Transverse colon (tissue), 4 donors: Measurements from ENCODE around the gene PAFAH1B2. TPM values are rescaled to one million over a fixed set of nuclear protein-coding genes. Genes with fewer than 3 reads are reported as not detected.

Source experiments
- DNase-seq: peaks from one replicate; pipeline ENCODE4 v3.0.0-alpha.2; 2019
- H3K27ac ChIP-seq, 4 donors: fragments of 200-600 bp; sonication (generic); 2 replicates each; pipeline ENCODE4 v1.5.1; 2016 to 2018; ENCODE audit warnings: inconsistent platforms in 4 of 4
- H3K27me3 ChIP-seq: fragments of 200-600 bp; sonication (generic); 2 replicates; pipeline ENCODE4 v1.5.1; 2017; ENCODE audit warnings: inconsistent platforms
- H3K36me3 ChIP-seq, 4 donors: fragments of 200-600 bp; sonication (generic); 2 replicates each; pipeline ENCODE4 v1.5.1; 2017 to 2019; ENCODE audit warnings: inconsistent platforms in 4 of 4
- H3K4me1 ChIP-seq, 4 donors: fragments of 200-600 bp; sonication (generic); 2 replicates each; pipeline ENCODE4 v1.5.1; 2017 to 2020; ENCODE audit warnings: inconsistent platforms in 4 of 4
- H3K4me3 ChIP-seq, 4 donors: fragments of 200-600 bp; sonication (generic); 1 replicate in 1 of 4; 2 replicates in 3 of 4; pipeline versions ENCODE4 v1.5.1 to v1.6.1; 2017 to 2019; ENCODE audit warnings: inconsistent platforms in 4 of 4
- H3K9me3 ChIP-seq, 2 donors: fragments of 200-600 bp; sonication (generic); 2 replicates each; pipeline ENCODE4 v1.5.1; 2017 to 2019; ENCODE audit warnings: inconsistent platforms in 2 of 2
- EP300 ChIP-seq: sonication (generic); formaldehyde crosslinking; IDR thresholded peaks from one replicate; pipeline ENCODE4 v1.6.1; 2017; ENCODE audit warnings: antibody characterized with exemption, low read depth
- POLR2A ChIP-seq: fragments of 450-650 bp; IDR thresholded peaks from one replicate; pipeline ENCODE4 v1.6.1; 2016; ENCODE audit warnings: antibody characterized with exemption, mild to moderate bottlenecking, moderate library complexity
- POLR2AphosphoS5 ChIP-seq, 3 donors: sonication (generic); formaldehyde crosslinking; IDR thresholded peaks; one replicate each; pipeline ENCODE4 v1.6.1; 2016; ENCODE audit warnings: antibody characterized with exemption in 3 of 3
- WGBS, 2 donors: methylation state at CpG; one replicate each; pipeline ENCODE4 v1.1.5; 2018; ENCODE audit warnings: low coverage in 1 of 2; 5-methylcytosine and 5-hydroxymethylcytosine counted together
- in situ Hi-C, 4 donors: fragments of 200-750 bp; cut with MboI; loops; one replicate each; pipeline versions ENCODE4 v1.15.0 to v1.15.1; 2017; ENCODE audit warnings: low sequenced_read_pairs in 3 of 4, low pct_ligation_motif_present in 1 of 4, low pct_unique_long_range_greater_than_20kb in 1 of 4
- intact Hi-C: fragments of 100-400 bp; cut with DNase I; formaldehyde crosslinking; loops from one replicate; pipeline ENCODE4 v1.15.1; 2023; ENCODE audit warnings: low total_unique reads
- total RNA-seq, 4 donors: library from RNA; depleted of rRNA; stranded (reverse); fragments of >200 nt; gene quantifications; one replicate each; pipeline ENCODE4 v1.1.0, GENCODE V29; 2016
- TF ChIP-seq, protein P1 (sequence below), 5 experiments: fragments of 200-600 bp in 3 of 5; fragments of 450-650 bp in 2 of 5; sonication (generic) in 3 of 5; IDR thresholded peaks; 1 replicate in 2 of 5; 2 replicates in 3 of 5; pipeline ENCODE4 v1.5.1; 2016 to 2017; ENCODE audit warnings: antibody characterized with exemption in 5 of 5, inconsistent platforms in 3 of 5, mild to moderate bottlenecking in 2 of 5, moderate library complexity in 1 of 5

Gene PAFAH1B2
- total RNA-seq, 4 donors from 2014 or later: 18.1 to 90.8 (median 78.3) TPM

DNA sequence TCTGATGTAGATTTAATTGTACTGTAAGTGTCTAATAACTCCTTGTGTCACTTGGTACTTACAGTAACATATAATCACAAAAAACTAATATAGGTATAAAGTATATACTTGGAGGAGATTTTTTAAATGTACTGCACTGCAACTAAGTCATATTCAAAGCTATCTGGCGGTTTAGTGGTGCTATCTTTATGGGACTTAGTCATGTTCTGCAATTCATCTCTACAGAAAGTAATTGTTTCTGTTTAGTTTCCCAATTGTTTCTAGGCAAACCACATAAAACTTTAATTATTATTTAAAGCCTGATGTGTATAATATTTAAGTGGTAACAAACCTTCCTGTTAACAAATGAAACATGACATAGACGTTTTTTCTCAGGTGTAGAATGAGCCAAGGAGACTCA is 8.0 kb downstream of the PAFAH1B2 start:
- 41 to 48% methylated on average over 2 of the region's 2 CpGs for WGBS, 2 donors
- Histone ChIP-seq H3K4me1 (peaks cover 10 to 49% (median 19%) of the 10 kb centered on the region in 4 donors), H3K9me3 (no peaks in the 10 kb centered on the region), H3K4me3 (no peak overlapping the region), H3K36me3 (peaks cover 0 to 12% (median 4%) of the 10 kb centered on the region in 4 donors), H3K27ac (no peak overlapping the region), H3K27me3 (no peaks in the 10 kb centered on the region)
- no peak for DNase-seq
- in situ Hi-C loops: no loop called here
- no peak for TF ChIP-seq POLR2AphosphoS5 (IDR thresholded peaks at IDR 0.05)
- TF ChIP-seq EP300: no peak
- TF ChIP-seq POLR2A: no peak
- TF ChIP-seq, protein P1, sequence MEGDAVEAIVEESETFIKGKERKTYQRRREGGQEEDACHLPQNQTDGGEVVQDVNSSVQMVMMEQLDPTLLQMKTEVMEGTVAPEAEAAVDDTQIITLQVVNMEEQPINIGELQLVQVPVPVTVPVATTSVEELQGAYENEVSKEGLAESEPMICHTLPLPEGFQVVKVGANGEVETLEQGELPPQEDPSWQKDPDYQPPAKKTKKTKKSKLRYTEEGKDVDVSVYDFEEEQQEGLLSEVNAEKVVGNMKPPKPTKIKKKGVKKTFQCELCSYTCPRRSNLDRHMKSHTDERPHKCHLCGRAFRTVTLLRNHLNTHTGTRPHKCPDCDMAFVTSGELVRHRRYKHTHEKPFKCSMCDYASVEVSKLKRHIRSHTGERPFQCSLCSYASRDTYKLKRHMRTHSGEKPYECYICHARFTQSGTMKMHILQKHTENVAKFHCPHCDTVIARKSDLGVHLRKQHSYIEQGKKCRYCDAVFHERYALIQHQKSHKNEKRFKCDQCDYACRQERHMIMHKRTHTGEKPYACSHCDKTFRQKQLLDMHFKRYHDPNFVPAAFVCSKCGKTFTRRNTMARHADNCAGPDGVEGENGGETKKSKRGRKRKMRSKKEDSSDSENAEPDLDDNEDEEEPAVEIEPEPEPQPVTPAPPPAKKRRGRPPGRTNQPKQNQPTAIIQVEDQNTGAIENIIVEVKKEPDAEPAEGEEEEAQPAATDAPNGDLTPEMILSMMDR (IDR thresholded peaks at IDR 0.05): no peak
- intact Hi-C loops: no loop called here

DNA sequence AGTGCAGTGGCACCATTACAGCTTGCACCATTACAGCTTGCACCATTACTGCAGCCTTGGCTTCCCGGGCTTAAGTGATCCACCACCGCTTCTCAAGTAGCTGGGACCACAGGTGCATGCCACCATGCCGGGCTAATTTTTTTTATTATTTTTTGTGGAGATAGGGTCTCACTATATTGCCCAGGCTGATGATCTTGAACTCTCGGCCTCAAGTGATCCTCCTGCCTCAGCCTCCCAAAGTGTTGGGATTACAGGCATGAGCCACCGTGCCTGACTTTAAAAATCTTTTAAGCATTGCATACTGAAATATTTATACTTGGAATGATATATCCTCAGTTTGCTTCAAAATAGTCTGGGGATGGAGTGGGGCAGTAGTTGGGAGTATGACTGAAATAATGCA is 10.4 kb downstream of the PAFAH1B2 start:
- Histone ChIP-seq H3K4me1 (peaks cover 2 to 33% (median 13%) of the 10 kb centered on the region in 4 donors), H3K27ac (no peak overlapping the region)

DNA sequence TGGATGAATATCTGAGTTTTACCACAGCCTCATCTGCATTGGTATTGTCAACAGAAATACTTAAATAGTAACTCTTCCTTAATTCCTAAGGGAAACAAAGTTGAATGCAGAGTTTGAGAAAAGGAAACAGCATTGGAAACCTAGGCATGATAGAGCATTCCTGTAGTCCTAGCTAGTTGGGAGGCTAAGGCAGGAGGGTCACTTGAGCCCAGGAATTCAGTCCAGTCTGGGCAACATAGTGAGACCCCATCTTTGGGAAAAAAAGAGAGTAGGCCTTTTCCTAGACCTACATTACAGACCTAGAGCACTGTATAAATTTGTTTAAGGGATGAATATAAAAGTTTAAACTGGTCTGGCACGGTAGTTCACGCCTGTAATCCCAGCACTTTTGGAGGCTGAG is 13.4 kb downstream of the PAFAH1B2 start:
- Histone ChIP-seq H3K36me3 (peaks cover 0 to 29% (median 13%) of the 10 kb centered on the region in 4 donors), H3K27ac (no peak overlapping the region), H3K9me3 (no peaks in the 10 kb centered on the region), H3K4me3 (no peak overlapping the region), H3K4me1 (peaks cover 0 to 28% (median 3%) of the 10 kb centered on the region in 4 donors), H3K27me3 (no peaks in the 10 kb centered on the region)
- WGBS, 2 donors: 92% methylated on average over 2 of the region's 2 CpGs; no CpG with 5 or more reads in 1 of the 2 donors
- TF ChIP-seq POLR2A (no peak), EP300 (no peak), POLR2AphosphoS5 (IDR thresholded peaks at IDR 0.05) (no peak)
- TF ChIP-seq, protein P1 (IDR thresholded peaks at IDR 0.05): no peak
- intact Hi-C loops (no loop called here), in situ Hi-C loops (no loop called here)
- no peak for DNase-seq

More for the DNA sequence above, 10.4 kb downstream of the PAFAH1B2 start:
- no peak overlapping the region for H3K4me3 ChIP-seq
- no peak for DNase-seq
- WGBS, 2 donors: 97 to 98% methylated on average over 5 of the region's 5 CpGs
- H3K36me3 ChIP-seq: peaks cover 0 to 12% (median 2%) of the 10 kb centered on the region in 4 donors
- in situ Hi-C loops: no loop called here
- intact Hi-C loops: no loop called here
- TF ChIP-seq POLR2A: no peak
- TF ChIP-seq, protein P1 (IDR thresholded peaks at IDR 0.05): no peak
- TF ChIP-seq EP300: no peak
- no peak for TF ChIP-seq POLR2AphosphoS5 (IDR thresholded peaks at IDR 0.05)
- no peaks in the 10 kb centered on the region for H3K27me3 ChIP-seq
- H3K9me3 ChIP-seq: no peaks in the 10 kb centered on the region

DNA sequence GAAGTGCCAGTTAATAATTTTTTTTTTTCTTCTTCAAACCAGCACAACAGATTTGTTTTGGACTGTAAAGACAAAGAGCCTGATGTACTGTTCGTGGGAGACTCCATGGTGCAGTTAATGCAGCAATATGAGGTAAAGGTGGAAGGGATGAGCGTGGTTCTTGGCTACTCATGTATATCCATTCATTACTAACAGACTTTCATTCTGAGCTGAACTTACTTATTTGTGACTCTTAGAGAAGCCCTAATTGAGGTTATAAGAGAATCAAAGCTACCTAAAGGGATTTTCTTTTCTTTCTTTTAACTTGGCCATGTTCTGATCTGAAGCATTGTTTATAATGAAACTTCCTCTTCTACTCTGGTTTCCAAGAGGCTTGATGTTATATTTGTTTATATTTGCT is 15.8 kb downstream of the PAFAH1B2 start:
- H3K36me3 ChIP-seq: peaks cover 0 to 50% (median 24%) of the 10 kb centered on the region in 4 donors
- intact Hi-C loops: no loop called here

More for the DNA sequence above, 15.8 kb downstream of the PAFAH1B2 start:
- 73 to 100% methylated on average over 1 to 2 of the region's 2 CpGs for WGBS, 2 donors
- DNase-seq: no peak
- peaks cover 0 to 23% (median 3%) of the 10 kb centered on the region in 4 donors for H3K4me1 ChIP-seq
- no peaks in the 10 kb centered on the region for H3K27me3 ChIP-seq
- no peaks in the 10 kb centered on the region for H3K9me3 ChIP-seq
- no peak overlapping the region for H3K27ac ChIP-seq
- in situ Hi-C loops: no loop called here
- H3K4me3 ChIP-seq: no peak overlapping the region
- TF ChIP-seq POLR2AphosphoS5 (IDR thresholded peaks at IDR 0.05): no peak
- TF ChIP-seq, protein P1 (IDR thresholded peaks at IDR 0.05): no peak
- no peak for TF ChIP-seq EP300
